HG02973 (cell line): ENCODE results near the gene CCDC184.

Experiments used
- ATAC-seq: cut with Tn5 transposase; IDR thresholded peaks from one replicate; pipeline ENCODE4 v1.9.1; 2021; ENCODE audit warnings: moderate library complexity; ENCODE audit not compliant: unreplicated experiment

The CCDC184 gene

DNA sequence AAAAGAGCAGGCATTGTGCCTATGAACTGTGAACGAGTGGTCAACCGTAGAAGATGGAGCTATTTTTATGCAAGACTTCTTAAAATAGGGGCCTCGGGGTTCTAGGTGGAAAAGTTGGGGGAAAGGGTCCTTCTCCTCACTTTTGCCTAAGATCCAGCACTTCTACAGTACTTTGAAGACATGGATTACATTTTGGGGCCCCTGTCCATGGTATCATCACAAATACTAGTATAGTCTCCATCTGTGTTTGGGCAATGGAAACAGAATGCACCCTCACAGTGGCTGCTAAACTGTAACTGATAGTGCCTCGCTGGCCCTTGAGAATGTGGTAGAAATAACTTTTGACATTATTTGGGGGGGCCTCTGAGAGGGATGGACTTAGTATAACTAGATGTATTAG lies 5.5 kb upstream of the CCDC184 start:
- no peak for ATAC-seq

DNA sequence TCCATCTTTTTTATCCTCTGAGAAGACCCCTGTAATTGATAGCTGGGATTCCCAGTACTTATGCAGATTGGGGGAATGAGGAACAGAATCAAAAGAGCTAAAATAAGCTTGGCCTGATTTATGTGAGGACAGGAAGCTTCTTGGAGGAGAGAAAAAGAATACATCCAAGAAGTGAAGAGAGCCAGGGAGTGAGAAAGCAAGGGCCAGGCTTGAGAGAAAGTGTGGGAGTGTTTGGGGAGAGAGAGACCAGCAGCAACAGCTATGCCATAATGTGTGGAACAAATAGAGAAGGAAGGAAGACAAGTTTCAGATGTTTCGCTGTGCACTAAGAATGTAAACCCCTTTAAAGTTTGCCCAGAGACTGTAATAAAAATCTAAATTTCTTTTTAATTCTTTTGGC lies 4.0 kb upstream of the CCDC184 start:
- no peak for ATAC-seq

DNA sequence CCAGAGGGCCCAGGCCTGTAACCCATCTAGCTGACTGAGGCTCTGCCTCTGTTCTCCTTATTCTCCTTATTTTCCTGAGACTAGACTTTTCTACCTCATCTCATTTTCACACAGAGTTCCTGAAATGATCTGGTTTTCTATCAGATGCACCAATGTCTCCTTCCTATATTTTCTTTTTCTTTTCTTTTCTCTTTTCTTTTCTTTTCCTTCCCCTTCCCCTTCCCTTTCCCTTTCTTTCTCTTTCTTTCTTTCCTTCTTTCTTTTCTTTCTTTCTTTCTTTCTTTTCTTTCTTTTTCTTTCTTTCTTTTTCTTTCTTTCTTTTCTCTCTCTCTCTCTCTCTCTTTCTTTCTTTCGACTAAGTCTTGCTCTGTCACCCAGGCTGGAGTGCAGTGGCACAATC lies 3.0 kb upstream of the CCDC184 start:
- no peak for ATAC-seq

DNA sequence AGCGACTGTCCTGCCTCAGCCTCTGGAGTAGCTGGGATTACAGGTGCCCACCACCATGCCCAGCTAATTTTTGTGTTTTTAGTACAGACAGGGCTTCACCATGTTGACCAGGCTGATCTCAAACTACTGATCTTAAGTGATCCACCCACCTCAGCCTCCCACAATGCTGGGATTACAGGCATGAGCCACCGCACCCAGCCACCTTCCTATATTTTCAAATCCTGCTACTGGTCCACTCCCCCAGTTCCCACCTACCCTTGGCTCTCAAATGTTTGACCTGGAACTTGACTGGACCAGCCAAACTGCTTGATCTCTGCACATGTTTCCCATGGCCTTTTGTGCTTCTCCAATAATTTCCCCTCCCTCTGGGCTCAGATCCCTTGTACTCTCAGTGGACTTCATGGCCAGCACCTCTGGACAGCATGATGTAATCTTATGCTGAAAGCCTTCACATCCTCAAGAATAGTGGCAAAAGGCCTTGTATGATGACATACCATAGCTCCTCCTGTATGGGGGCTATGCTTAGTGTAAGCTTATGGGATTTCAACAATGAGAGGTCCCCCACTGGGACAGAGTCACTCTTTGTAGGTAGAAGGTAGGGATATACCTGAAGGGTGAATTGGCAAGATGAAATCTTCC lies 2.5 kb upstream of the CCDC184 start:
- ATAC-seq: no peak

DNA sequence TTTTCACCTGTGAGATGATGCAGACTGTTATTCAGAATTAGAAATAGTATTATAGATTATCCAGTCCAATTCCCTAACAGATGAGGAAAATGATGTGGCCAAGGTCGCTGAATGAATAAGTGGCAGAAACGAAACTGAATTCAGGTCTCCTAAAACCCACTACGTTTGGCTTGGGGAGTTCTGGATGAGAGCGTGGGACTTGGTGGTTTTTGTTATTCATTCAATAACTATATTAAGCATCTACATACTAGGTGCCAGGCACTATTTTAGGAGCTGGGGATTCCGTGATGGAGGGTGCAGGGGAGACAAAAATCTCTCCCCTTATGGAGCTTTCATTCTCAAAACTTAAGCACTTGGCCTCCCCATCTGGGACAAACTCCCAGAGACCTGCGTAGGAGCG lies 813 bp upstream of the CCDC184 start:
- ATAC-seq: no peak

DNA sequence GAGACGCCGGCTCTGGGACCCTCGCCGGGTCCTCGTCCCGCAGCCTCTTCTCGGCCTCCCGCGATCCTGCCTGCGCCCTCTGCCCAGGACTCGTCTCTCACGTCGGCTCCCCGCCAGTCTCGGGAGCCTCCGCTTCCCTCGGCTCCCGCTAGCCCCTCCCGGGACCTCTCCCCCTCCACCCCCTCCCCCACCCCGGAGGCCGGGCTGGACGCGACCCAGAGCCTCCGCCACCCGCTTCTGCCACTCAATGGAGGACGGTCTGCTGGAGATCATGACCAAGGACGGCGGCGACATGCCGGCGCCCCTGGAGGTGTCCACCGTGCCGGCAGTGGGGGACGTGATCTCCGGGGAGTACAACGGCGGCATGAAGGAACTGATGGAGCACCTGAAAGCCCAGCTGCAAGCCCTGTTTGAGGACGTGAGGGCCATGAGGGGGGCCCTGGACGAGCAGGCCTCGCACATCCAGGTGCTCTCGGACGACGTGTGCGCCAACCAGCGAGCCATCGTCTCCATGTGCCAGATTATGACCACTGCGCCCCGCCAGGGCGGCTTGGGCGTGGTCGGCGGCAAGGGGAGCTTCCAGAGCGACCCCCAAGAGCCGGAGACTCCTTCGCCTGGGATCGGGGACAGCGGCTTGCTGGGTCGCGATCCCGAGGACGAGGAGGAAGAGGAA lies 568 bp downstream of the CCDC184 start:
- peak; percentile 2 for ATAC-seq

DNA sequence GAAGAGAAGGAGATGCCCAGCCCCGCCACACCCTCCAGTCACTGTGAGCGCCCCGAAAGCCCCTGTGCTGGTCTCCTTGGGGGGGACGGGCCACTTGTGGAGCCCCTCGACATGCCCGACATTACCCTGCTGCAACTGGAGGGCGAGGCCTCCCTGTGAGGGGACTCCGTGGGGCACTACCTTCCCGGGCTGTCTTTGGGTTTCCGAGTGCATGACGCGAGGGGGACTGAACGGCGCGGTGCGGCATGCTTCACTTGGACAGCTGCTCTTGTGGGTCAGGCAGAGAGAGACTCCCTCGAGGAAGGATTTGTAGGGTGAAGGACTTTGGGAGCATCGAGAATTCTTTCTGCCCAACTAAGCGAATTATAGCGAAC lies 1.1 kb downstream of the CCDC184 start:
- ATAC-seq: no peak

DNA sequence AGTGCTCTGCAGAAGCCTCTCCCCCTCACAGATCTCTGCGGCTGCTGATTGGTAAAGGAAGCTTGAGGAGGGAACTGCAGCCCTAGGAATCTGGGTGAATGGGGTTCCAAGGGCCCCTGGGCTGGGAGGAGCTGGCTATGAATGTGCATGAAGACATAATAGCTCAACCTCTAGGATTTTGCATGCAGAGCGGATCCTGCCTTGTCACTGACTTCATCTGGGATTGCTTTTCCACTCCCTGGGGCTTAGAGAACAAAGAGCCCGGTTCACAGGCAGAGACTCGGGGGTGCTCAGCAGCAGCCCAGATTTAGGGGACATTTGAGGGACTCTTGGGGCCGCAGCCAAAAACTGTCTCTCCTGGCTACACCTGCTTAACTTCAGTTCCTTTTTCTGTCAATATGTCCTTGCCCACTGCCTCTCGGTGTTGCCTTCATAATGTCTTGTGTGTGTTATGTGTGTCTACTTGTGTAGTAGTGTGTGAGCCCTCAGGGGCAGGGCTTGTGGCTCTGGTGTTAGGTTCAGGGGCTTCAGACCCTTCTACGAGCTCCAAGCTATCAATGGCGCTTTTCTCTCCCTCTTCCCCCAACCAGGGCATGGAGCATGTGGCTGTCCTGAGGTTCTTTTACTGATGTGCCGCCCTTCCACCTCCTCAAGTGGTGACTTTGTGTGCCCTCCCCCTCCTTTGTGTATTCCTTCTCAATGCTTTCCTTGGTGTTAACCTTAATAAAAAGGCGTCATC lies 1.9 kb downstream of the CCDC184 start:
- ATAC-seq: no peak

DNA sequence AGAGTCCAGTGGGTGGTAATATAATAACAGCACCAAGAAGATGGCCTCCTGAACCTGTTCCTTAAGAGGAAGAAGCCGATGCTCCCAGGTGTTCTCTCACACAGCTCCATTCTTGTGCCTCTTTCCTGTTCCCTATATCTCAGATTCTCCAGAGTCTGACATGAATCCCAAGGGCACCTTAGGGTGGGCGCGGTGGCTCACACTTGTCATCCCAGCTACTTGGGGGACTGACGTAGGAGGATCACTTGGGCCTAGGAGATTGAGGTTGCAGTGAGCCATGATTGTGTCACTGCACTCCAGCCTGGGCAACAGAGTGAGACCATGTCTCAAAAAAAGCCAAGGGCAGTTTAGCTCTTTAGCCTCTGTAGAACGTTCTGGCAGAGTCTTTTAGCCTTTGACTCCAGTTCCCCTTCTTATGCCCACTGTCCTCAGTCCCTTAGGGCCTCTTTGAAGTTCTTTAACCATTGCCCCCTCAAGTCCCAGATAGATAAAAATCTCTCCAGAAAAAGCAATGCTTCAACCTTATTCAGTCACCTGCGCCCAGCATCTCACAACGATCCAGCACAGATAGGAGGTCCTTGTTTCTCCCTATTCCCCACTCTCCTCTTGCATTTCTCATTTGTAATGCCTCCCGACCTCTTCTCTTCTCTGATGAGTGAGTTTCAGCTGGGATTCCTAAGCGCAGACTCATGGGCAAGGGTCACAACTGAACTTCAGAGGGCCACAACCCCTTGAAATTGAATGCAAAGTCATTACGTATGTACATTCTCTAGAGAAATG lies 4.7 kb downstream of the CCDC184 start:
- no peak for ATAC-seq

DNA sequence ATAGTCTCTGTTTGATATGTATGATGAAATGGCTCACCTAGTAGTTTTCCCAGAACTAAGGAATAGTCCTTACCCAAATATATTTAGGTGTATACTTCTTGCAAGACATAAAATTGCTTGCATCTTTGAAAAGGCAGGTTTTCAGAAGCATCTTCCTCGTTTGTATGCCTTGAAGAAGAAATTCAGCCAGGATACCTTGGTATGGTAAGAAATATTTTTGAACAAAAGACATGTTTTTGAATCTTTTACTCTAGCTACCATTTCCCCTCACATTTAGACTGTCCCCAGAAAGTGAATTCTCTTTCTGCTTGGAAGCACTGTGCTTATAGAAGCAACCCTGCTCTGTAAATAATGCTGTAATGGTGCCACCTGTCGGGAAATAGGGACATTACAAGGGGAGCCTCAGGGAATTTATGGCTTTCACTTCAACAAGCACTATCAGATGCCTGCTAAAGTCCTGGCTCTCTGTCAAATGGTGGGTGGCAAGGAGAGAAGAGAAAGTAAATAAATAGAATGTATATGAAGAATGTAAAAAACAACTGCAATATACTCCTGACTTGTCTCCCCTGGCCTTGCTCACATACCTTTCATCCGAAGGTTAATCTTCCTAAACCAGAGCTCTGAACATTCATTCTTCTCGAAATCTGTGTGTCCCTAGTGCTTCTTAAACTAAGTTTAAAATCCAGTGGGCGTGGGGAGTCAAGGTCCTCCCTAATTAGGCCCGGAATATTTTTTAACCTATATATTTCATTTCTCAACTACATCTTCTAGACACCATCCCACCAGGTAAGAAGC lies 6.1 kb downstream of the CCDC184 start:
- ATAC-seq: no peak

DNA sequence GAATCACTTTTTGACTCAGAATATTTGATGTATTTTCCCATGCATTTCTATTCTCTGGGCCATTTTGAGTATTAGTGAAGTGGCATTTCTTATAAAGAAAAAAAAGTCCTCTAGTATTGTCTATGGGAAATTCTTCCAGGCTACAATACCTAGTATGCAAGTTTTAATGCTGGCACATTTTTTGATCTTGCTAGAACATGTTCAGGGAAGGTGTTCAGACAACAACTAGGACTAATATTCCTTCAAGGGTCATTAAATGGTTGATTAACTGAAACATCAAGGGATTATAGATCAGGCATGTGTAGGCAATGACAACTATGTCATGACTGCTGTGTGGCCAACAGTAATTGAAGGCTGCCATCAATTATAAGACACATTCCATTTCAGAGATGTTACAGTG lies 7.7 kb downstream of the CCDC184 start:
- ATAC-seq: no peak

DNA sequence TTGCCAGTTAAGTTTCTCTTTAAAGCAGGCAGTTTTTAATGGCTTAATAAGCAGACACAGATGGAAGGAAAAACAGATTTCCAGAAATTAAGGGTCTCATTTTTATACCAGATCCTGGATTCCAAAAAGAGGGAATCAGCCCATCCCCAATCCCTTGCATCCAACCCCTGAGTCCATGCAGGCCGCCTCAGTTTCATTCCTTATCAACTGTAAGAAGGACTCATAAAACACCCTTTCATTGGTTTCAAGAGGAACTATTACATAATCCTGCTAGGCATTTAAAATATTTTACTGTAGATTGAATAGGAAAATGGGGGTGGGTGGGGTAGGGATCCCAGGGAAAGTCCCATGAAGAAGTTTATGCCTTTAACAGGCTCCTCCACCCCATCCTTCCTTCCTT lies 9.4 kb downstream of the CCDC184 start:
- no peak for ATAC-seq

DNA sequence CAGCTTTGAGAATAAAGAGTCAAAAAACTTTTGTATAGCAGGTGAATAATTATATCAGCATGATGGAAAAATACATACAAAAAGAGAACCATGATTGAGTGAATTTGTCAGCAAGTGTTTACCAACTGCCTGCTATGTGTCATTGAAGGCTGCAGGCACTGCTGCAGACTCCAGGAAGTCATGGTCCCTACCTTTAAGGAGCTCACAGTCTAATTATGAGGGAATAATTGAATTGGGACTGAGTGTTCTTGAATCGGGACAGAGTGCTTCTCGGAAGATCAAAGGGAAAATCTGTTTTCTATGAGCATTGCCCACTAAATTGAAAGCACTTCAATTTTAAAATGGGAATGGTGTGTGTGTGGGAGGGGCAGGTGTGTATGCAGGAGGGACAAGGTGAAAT lies 10.2 kb downstream of the CCDC184 start:
- ATAC-seq: no peak

DNA sequence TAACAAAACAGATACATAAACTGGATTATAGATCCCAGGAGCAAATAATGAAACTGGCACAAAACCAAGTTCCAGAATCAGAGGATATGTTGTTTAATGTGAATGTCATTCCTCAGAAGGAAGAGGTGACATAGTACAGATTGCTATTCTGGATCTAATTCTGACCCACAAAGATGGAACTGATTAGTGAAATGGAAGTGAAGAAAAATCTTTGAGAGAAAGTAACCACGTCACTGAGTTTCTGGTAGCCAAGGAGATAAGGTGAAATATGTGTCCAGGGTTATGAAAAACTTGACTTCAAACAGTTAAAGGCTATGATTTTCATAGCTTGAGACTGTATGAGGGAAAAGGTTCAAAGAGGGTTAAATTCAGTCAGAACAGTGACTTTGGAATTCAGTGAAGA lies 11.4 kb downstream of the CCDC184 start:
- ATAC-seq: no peak

DNA sequence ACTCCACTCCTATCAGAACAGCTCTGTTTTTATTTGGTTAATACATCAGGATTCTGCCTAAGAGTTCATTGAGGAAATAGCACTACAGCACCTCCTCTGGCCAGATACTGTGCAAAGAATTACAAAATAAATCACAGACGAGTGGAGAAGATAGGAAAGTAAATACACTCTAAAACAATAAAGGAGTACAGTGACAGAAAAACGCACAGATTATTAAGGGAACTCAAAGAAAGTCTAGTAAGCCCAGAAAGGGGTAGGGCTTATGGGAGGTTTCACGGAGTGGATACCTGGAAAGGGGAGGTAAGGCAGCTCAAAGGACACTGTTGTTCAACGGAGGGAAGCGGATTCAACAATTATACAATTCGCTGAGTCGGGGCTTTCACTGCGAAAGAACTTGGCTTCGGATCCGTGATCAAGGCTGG lies 14.1 kb downstream of the CCDC184 start:
- ATAC-seq: peak; percentile 27

DNA sequence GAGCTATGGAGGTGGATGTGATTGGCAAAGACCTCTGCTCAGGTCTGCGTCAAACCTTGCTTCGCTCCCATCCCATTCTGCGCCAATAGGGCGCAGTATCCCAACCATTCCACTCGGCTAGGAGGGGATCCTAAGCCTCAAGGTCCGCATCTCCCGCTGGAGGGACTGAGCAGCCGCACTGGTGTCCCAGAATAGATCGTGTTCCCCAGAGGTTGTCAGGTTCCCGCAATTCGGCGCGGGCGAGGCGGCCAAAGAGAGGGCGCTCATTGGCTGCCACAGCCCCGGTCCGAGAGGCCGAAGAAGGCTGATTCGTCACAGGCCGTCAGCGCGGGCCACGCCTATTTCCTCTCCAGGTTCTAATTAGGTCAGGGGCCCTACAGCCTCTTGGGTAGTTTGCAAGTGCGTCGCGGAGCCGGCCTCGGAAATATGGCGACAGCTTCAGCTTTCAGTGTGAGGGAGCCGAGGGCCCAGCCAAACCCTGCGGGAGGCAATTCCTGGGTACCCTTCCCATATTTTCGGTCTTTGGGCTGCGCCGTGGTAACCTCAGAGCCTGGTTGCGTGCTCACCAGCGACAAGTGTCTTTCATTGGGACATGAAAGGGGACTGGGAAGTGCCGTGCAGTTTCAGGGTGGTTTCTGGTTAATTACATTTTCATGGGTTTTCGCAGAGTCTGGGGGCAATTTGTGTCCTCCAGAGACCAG lies 14.7 kb downstream of the CCDC184 start:
- ATAC-seq: peak; percentile 98

DNA sequence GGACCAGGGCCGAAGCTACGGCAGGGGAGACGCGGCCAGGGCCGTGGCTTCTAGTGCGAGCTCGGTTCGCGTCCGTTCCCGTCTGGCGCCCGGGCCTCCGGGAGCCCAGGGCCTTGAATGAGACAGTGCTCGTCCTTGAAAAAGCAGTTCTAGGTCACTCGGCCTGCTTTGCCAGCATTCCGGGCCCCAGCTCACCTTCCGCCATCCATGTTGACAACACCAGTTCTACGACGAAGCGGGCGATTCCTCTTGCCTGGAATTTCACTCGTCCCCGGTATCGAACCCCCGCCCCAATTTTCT lies 15.2 kb downstream of the CCDC184 start:
- ATAC-seq: peak; percentile 16

DNA sequence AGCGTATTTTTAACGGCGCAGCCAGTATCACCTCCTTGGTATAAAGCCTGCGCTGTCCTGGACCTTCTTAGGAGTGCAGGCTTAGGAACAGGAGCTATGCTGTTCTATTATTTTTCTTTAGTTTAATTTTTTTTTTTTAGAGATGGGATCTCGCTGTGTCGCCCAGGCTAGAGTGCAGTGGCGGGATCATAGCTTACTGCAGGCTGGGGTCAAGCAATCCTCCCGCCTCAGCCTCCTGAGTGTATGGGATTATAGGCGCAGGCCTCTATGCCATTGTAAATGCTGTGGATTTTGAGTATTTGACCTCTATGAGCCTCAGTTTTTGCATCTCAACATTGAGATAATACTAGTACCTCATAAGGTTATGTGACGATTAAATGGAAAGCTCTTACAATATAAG lies 15.5 kb downstream of the CCDC184 start:
- no peak for ATAC-seq

DNA sequence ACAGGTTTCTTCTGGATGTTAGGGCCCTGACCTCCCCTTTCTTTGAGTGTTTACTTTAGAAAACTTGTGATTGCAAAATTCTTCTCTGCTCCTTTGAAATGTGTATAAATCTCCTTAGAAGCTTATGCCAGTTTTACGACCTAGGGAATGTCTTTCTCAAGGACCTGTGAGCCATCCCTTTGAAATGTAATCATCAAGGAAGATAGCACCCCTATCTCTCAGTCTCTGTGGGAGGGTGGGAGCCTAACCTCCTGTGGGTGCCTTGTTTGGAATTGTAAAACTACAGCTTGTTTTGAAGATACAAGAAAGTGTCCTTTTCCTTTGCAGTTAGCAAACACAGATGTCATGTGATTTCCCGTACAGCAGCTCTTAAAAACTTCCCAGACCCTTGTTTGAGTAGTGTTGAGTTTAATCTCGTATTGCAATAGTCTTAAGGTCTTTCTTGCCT lies 16.4 kb downstream of the CCDC184 start:
- no peak for ATAC-seq

DNA sequence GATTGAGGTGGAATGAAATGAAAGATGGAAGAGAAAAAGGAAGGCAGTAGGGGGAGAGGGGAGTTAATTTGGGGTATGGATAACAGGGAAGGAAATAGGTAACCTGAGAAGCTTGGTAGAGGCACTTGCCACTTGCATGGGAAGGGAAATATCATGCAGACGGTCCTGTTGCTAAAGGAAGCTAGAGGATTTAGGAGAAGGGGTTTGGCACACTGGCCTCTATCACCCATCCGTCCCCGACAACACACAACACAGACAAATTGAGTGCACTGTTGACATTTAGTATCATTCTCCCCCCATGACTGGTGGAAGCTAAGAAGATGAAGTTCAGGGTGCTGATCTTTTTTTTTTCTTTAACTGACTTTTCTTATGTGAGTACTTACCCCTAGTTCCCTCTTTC lies 17.6 kb downstream of the CCDC184 start:
- no peak for ATAC-seq
